Esophagus squamous epithelium (tissue), 5 donors: ENCODE results near the gene DAGLB. TPM values are rescaled to one million over a fixed set of nuclear protein-coding genes. Genes with fewer than 3 reads are reported as not detected.
A peak's percentile ranks its signal among the peaks of the same experiment; 100 is the strongest.

Experiments used
- DNase-seq: peaks from one replicate; lab custom pipeline; 2025; lab: John Stamatoyannopoulos, UW
- H3K27ac ChIP-seq, 4 donors: fragments of 200-600 bp; sonication (generic); one replicate each; pipeline ENCODE4 v1.5.1; 2016 to 2019; ENCODE audit warnings: mild to moderate bottlenecking in 1 of 4
- H3K27me3 ChIP-seq, 4 donors: fragments of 200-600 bp; sonication (generic); 1 replicate in 3 of 4; 2 replicates in 1 of 4; pipeline versions ENCODE4 v1.5.1 to v1.6.0; 2017 to 2021; ENCODE audit warnings: antibody characterized with exemption in 1 of 4
- H3K36me3 ChIP-seq, 3 donors: fragments of 200-600 bp; sonication (generic); one replicate each; pipeline ENCODE4 v1.5.1; 2016 to 2019
- H3K4me1 ChIP-seq, 3 donors: fragments of 200-600 bp; sonication (generic); one replicate each; pipeline ENCODE4 v1.5.1; 2017 to 2019
- H3K4me3 ChIP-seq, 4 donors: fragments of 200-600 bp; sonication (generic); 1 replicate in 3 of 4; 2 replicates in 1 of 4; pipeline ENCODE4 v1.5.1; 2016 to 2019; ENCODE audit warnings: mild to moderate bottlenecking in 2 of 4, moderate library complexity in 1 of 4
- H3K9me3 ChIP-seq, 3 donors: fragments of 200-600 bp; sonication (generic); one replicate each; pipeline ENCODE4 v1.5.1; 2016 to 2019
- POLR2A ChIP-seq, 4 donors: fragments of 450-650 bp; IDR thresholded peaks; one replicate each; pipeline ENCODE4 v1.6.1; 2017; ENCODE audit warnings: antibody characterized with exemption in 4 of 4, mild to moderate bottlenecking in 4 of 4, moderate library complexity in 3 of 4
- WGBS, 2 donors: methylation state at CpG; one replicate each; pipeline ENCODE4 v1.1.5; 2018; 5-methylcytosine and 5-hydroxymethylcytosine counted together
- intact Hi-C: fragments of 100-400 bp; cut with DNase I; formaldehyde crosslinking; loops from one replicate; pipeline ENCODE4 v1.15.0; 2022
- total RNA-seq, 4 donors: library from RNA; depleted of rRNA; stranded (reverse); fragments of >200 nt; gene quantifications; one replicate each; pipeline ENCODE4 v1.1.0, GENCODE V29; 2016
- TF ChIP-seq, protein P1 (sequence below), 6 experiments: fragments of 450-650 bp in 4 of 6; fragments of 200-600 bp in 2 of 6; sonication (generic) in 2 of 6; IDR thresholded peaks; one replicate each; pipeline ENCODE4 v1.5.1; 2016 to 2019; ENCODE audit warnings: antibody characterized with exemption in 6 of 6, mild to moderate bottlenecking in 4 of 6, moderate library complexity in 4 of 6
- donor health status: DM: yes; HTN: yes; CAD: no.

The DAGLB gene
- total RNA-seq, 4 donors from 2014 or later = 7.1 to 12.4 (median 10.6) TPM

DNA sequence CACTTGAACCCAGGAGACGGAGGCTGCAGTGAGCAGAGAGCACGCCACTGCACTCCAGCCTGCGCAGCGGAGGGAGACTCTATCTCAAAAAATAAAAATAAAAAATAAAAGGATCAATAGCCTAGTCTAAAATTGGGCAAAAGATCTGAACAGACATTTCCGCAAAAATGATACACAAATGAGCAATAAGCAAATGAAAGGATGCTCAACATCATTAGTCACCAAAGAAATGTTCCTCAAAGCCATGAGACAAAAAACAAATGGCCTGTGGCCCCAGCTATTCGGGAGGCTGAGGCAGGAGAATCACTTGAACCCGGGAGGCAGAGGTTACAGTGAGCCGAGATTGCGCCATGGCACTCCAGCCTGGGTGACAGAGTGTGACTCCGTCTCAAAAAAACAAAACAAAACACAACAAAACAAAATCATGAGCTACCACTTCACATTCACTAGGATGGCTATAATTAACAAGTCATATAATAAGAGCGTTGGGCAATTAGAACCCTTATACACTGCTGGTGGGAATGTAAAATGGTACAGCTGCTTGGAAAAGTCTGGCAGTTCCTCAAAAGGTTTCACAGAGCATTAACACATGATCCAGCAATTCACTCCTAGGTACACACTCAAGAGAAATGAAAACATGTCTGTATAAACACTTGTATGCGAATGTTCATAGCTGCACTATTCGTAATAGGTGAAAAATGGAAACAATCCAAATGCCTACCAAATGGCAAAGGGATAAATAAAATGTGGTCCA is 3.1 kb downstream of the DAGLB start:
- no peak overlapping the region for H3K27ac ChIP-seq
- no peak overlapping the region for H3K4me3 ChIP-seq
- WGBS, 2 donors = 91 to 95% methylated on average over 13 of the region's 13 CpGs
- H3K9me3 ChIP-seq = no peaks in the 10 kb centered on the region
- H3K36me3 ChIP-seq = peaks cover 8 to 60% (median 14%) of the 10 kb centered on the region in 3 donors
- TF ChIP-seq POLR2A (IDR thresholded peaks at IDR 0.05) = no peak
- TF ChIP-seq, protein P1, sequence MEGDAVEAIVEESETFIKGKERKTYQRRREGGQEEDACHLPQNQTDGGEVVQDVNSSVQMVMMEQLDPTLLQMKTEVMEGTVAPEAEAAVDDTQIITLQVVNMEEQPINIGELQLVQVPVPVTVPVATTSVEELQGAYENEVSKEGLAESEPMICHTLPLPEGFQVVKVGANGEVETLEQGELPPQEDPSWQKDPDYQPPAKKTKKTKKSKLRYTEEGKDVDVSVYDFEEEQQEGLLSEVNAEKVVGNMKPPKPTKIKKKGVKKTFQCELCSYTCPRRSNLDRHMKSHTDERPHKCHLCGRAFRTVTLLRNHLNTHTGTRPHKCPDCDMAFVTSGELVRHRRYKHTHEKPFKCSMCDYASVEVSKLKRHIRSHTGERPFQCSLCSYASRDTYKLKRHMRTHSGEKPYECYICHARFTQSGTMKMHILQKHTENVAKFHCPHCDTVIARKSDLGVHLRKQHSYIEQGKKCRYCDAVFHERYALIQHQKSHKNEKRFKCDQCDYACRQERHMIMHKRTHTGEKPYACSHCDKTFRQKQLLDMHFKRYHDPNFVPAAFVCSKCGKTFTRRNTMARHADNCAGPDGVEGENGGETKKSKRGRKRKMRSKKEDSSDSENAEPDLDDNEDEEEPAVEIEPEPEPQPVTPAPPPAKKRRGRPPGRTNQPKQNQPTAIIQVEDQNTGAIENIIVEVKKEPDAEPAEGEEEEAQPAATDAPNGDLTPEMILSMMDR (IDR thresholded peaks at IDR 0.05) = no peak
- H3K27me3 ChIP-seq = no peaks in the 10 kb centered on the region
- intact Hi-C loops = no loop called here
- H3K4me1 ChIP-seq = peaks cover 4 to 47% (median 9%) of the 10 kb centered on the region in 3 donors
- DNase-seq = no peak

DNA sequence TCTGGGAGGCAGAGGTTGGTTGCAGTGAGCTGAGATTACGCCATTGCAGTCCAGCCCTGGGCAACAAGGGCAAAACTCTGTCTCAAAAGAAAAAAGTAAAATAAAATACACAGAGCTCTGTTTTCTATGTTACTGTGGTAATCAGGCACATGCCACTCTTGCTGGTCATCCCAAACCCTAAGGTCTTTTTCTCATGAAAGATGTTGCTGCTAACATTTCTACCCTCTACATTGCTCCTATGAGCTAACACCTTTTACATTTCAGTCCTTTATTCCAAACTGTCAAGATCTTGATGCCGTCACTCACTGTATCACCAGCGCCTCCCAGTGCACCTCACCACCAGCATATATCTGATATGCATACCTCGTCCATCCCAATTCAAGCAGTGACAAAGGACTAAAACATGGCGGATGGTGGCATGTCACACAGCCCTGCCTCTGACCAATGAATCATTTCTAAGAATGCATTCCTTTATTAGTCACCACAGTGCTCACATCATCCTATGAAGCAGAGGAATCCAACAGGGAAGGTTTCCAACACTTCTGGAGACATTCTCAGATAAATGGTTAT is 4.3 kb downstream of the DAGLB start:
- no peaks in the 10 kb centered on the region for H3K27me3 ChIP-seq
- WGBS, 2 donors = 83% methylated on average over 5 of the region's 5 CpGs
- no peak overlapping the region for H3K4me3 ChIP-seq
- no peak for DNase-seq
- H3K27ac ChIP-seq = peak overlapping the region in 1 of 4 donors; percentile 9
- H3K9me3 ChIP-seq = no peaks in the 10 kb centered on the region
- intact Hi-C loops = no loop called here
- peaks cover 8 to 64% (median 14%) of the 10 kb centered on the region in 3 donors for H3K36me3 ChIP-seq
- peaks cover 4 to 50% (median 9%) of the 10 kb centered on the region in 3 donors for H3K4me1 ChIP-seq
- TF ChIP-seq POLR2A (IDR thresholded peaks at IDR 0.05) = no peak

DNA sequence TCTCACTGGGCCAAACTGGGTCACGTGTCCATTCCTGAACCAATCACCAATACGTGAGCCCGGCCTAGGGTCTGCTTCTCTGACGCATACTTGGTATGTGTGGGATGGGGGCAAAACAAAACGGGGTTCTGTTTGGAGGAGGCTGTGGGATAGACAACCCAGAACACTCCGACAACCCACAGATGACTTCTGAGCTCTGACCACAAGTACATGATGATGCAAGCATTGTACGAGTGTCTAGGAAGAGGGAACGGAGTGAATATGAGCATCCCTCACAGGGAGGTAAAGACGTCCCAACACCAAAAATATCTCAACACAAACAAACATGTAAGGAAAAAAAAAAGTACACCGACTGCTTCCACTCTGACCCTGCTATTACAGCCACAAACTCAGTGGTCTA is 5.6 kb downstream of the DAGLB start:
- no peak for DNase-seq
- 78 to 81% methylated on average over 6 to 9 of the region's 10 CpGs for WGBS, 2 donors
- Histone ChIP-seq H3K36me3 (peaks cover 8 to 64% (median 14%) of the 10 kb centered on the region in 3 donors), H3K27me3 (no peaks in the 10 kb centered on the region), H3K4me3 (no peak overlapping the region), H3K27ac (no peak overlapping the region), H3K4me1 (peaks cover 4 to 58% (median 9%) of the 10 kb centered on the region in 3 donors), H3K9me3 (no peaks in the 10 kb centered on the region)
- TF ChIP-seq POLR2A (IDR thresholded peaks at IDR 0.05) = no peak
- TF ChIP-seq, protein P1 (IDR thresholded peaks at IDR 0.05) = no peak
- intact Hi-C loops = no loop called here

DNA sequence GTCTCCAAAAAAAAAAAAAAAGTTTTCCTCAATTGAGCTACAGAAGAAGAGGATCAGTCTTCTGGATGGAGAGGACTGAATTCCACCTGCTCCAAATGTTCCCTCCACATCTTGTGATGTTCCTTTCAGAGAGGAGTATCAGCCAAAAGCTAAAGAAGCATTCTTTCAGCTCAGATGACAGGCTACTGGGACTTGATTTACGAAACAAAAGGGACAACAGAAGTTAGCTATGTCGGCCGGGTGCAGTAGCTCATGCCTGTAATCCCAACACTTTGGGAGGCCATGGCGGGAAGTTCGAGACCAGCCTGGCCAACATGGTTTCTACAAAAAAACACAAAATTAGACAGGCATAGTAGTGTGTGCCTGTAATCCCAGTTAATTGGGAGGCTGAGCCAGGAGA is 7.4 kb downstream of the DAGLB start:
- TF ChIP-seq, protein P1 (IDR thresholded peaks at IDR 0.05) = no peak
- no peak for TF ChIP-seq POLR2A (IDR thresholded peaks at IDR 0.05)
- Histone ChIP-seq H3K9me3 (no peaks in the 10 kb centered on the region), H3K36me3 (peaks cover 8 to 57% (median 10%) of the 10 kb centered on the region in 3 donors), H3K4me1 (peaks cover 5 to 64% (median 7%) of the 10 kb centered on the region in 3 donors), H3K27ac (no peak overlapping the region), H3K4me3 (no peak overlapping the region), H3K27me3 (no peaks in the 10 kb centered on the region)
- WGBS, 2 donors = 82 to 94% methylated on average over 5 of the region's 5 CpGs
- DNase-seq = no peak
- intact Hi-C loops = no loop called here

DNA sequence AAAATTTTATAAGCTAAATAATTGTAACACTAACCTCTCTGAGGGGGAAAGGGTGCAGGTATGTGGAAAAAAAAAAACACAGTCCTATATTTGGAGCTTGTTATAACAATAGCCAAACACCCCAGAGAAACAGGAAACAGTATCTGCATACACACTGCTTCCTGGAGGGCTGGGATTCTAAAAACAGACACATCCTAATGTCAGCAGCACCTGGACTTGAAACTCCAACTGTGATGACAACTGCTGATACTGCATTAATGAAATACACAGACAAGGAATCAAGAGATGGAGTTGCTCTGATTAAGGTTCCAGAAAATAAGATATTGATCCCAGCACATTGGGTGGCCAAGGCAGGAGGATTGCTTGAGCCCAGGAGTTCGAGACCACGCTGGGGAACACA is 9.3 kb downstream of the DAGLB start:
- intact Hi-C loops = no loop called here

More for the DNA sequence above, 9.3 kb downstream of the DAGLB start:
- WGBS, 2 donors = 83 to 95% methylated on average over 2 of the region's 2 CpGs
- Histone ChIP-seq H3K36me3 (peaks cover 0 to 57% (median 4%) of the 10 kb centered on the region in 3 donors), H3K27ac (no peak overlapping the region), H3K4me3 (no peak overlapping the region), H3K27me3 (no peaks in the 10 kb centered on the region), H3K4me1 (peaks cover 7 to 61% (median 7%) of the 10 kb centered on the region in 3 donors), H3K9me3 (no peaks in the 10 kb centered on the region)
- TF ChIP-seq POLR2A (IDR thresholded peaks at IDR 0.05) = no peak
- TF ChIP-seq, protein P1 (IDR thresholded peaks at IDR 0.05) = no peak
- DNase-seq = no peak
